Stimulated activated CD4-positive, alpha-beta T cell treated with anti-CD3 and anti-CD28 coated beads, TNF-alpha, amount 100 ng/mL, for 4 hours (primary cell): ENCODE results near the gene SDF2L1.
"Not testable (repeated sequence)": the region's sequence is repeated elsewhere in the genome, so short reads cannot be mapped to it uniquely, and the experiment has no call there.

Source experiments
- DNase-seq, 3 experiments: peaks; one replicate each; pipeline ENCODE4 v3.0.0-alpha.2; 2020; ENCODE audit warnings: low read depth in 3 of 3

SDF2L1 gene

DNA sequence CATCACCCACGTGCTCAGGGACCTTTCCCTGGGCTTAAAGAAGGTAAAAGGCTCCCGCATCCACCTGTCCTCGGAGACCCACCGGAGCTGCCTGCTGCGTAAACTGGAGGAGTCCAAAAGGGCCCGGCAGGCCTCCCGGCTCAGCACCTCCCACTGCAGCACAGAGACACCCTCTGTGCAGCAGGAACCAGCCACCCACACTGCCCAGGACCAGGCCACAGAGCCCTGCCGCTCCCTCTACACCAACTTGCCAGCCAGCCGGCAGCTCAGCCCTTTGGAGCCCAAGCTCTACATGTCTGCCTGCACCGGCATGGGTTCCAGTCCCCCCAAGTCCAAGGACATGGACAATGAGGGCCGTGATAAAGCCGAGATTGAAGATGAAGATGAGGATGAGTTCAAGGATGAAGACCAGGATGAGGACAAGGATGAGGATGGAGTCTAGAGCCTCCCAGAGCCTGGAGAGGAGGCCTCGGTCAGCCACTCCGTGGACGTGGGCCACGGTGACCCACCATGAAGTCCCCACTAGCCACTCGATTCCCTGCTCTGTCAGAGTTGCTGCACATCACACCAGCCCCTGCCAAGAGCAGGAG lies 5.4 kb upstream of the SDF2L1 start:
- no peak for DNase-seq

DNA sequence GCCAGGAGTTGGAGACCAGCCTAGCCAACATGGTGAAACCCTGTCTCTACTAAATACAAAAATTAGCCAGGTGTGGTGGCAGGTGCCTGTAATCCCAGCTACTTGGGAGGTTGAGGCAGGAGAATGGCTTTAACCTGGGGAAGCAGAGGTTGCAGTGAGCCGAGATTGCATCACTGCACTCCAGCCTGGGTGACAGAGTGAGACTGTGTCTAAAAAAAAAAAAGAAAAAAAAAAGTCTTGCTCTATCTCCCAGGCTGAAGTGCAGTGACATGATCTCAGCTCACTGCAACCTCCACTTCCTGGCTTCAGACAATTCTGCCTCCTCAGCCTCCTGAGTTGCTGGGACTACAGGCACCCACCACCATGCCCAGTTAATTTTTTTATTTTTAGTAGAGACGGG lies 4.7 kb upstream of the SDF2L1 start:
- not testable (repeated sequence) for DNase-seq

DNA sequence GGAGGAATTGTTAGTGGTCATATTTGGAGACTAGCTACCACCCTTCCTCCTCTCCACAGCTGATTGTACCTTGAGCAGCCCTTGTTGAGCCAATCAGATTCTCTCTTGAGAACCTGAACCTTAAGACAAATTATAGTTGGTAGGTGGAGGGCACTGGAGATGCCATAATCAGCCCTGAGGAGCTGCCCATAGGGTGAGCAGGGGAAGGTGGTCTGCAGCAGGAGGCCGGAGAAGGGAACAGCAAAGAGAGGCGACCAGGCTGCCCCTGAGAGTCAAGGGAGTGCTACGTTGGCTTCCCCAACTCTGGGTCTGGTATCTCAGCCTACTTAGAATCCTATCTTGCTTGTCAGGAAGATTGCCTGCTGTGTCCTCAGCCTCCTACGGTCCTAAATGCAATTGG lies 2.7 kb upstream of the SDF2L1 start:
- no peak for DNase-seq

DNA sequence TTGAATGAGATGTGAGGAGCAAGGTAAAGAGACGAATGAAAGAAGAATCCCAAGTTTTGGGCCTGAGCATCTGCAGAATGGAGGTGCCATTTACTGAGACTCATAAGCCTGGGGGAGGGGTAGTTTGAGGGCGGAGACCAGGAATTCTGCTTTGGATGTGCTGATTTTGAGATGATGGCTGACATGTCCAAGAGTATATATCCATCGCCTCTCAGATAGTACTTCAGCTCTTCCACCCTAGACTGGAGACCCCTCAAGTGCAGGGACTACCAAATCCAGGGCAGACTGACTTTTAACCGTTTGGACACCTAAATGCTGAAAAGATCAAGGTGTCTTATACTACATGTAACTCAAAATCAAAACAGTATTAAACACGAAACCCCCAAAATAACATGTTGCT lies 1.3 kb upstream of the SDF2L1 start:
- no peak for DNase-seq

DNA sequence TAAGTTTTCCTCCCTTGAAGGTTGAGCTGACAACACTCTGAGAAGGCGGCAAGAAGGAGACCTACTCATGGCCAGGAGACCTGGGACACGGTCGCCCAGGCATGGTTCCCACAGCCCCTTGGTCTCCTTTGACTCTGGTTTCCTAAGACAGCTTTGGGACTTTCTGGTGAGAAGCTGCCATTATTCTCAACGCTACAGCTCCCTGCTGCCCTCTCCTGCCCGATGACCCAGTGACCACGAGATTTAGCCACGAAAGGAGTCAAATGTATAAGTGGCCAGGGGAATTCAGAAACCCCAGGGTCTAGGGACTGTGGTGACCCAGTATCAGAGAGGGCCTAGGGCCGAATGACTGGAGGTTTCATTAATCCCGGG lies 699 bp upstream of the SDF2L1 start:
- no peak for DNase-seq

DNA sequence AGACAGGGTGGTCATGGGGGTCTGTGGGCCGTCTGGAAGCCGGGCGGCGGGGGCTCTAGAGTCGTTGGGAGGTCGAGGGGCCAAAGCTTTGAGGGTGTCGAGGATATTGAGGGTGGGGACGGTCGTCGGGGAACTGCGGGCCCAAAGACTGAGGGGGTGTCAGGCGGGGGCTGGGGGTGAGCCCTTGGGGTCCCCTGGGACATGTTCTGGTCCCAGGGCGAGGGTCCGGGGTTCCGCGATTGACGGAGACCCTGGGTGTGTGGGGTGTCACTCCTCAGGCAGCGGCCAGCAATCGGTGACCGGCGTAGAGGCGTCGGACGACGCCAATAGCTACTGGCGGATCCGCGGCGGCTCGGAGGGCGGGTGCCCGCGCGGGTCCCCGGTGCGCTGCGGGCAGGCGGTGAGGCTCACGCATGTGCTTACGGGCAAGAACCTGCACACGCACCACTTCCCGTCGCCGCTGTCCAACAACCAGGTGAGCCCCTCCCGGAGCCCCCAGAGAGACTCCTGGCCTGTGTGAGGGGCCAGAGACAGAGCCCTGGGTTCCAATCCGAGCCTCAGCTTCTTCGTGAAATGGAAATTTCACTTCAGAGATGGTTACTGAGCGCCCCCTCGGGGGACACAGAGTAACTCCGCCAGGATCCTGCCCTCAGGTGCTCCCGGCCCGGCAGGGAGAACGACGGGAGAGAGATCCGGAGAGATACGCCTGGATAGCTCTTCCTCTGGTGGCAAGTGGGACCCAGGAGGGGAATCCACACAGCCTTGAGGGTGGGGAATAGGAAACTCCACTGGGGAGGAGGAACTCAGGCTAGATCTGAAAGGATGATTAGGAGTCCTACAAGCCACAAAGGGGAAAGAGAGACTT lies 714 bp downstream of the SDF2L1 start:
- DNase-seq, result peak; percentile 38 to 44 (median 39)

DNA sequence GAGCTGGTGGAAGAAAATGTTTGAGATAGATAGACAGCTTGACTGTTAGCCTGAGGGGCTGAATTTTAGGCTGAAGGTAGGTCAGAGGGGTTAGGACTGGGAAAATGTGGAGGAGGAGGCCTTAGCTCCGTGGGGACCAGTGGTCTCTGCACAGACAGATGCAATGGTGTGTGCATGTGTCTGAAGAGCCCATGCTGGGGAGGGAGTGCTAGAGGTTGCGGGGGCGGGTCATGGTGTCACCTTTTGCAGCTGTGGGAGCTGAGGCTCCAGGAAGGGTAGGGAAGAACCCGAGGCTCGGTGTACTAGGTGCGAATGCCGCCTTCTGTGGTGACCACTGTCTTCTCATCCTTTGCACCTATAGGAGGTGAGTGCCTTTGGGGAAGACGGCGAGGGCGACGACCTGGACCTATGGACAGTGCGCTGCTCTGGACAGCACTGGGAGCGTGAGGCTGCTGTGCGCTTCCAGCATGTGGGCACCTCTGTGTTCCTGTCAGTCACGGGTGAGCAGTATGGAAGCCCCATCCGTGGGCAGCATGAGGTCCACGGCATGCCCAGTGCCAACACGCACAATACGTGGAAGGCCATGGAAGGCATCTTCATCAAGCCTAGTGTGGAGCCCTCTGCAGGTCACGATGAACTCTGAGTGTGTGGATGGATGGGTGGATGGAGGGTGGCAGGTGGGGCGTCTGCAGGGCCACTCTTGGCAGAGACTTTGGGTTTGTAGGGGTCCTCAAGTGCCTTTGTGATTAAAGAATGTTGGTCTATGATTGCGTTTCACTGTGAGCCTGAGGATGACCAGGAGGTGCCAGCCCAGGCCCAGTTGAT lies 1.6 kb downstream of the SDF2L1 start:
- DNase-seq, result no peak

DNA sequence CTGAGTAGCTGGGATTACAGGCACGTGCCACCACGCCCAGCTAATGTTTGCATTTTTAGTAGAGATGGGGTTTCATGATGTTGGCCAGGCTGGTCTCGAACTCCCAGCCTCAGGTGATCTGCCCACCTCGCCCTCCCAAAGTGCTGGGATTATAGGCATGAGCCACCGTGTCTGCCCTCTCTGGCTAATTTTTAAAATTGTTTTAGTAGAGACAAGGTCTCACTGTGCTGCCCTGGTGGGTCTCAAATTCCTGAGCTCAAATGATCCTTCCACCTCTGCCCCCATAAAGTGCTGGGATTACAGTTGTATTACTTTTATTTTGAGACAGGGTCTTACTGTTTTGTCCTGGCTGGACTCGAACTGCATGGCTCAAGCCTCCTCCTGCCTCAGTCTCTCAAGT lies 3.4 kb downstream of the SDF2L1 start:
- DNase-seq, result not testable (repeated sequence)

DNA sequence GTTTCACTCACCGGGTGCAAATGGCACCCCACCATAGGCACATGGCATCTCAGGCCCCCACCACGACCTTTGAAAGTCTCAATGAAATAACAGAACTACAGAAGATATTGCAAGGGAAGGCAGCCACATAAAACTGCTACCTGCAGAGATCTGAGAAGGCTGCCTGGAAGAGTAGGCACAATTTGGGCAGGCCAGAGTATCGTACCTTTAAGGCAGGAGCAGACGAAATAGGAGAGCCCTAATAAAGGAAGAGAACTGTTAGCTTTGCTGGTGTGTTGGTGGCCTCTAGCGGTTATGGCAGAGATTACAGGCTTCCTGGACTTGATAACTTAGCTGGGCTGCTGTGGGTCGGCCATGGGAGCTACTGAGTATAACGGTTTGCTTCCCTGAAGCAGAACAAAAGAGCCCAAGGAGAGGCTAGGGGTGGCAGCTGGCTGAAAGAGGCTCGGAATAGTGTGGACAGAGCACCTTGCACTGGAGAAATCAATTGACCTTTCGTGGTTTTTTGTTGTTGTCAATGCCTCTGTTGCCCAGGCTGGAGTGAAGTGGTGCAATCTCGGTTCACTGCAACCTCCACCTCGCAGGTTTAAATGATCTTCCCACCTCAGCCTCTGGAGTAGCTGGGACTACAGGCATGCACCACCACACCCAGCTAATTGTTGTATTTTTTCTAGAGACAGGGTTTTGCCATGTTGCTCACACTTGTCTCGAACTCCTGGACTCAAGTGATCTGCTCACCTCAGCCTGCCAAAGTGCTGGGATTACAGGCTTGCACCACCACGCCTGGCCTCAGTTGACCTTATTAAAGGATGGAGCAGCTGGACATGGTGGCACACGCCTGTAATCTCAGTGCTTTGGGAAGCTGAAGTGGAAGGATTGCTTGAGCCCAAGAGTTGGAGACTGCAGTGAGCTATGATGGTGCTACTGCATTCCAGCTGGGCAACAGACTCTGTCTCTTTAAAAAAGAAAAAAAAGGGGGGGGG lies 4.8 kb downstream of the SDF2L1 start:
- peak in 2 of 3 experiments; percentile 62 to 63 for DNase-seq

DNA sequence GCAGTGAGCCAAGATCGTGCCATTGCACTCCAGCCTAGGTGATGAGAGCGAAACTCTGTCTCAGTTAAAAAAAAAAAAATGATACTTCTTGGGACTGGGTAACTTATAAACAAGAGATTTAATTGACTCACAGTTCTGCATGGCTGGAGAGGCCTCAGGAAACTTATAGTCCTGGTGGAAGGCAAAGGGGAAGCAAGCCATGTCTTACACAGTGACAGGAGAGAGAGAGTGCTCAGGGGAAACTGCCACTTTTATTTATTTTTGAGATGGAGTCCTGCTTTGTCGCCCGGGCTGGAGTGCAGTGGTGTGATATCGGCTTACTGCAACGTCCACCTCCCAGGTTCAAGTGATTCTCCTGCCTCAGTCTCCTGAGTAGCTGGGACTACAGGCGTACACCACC lies 8.2 kb downstream of the SDF2L1 start:
- DNase-seq, result no peak

DNA sequence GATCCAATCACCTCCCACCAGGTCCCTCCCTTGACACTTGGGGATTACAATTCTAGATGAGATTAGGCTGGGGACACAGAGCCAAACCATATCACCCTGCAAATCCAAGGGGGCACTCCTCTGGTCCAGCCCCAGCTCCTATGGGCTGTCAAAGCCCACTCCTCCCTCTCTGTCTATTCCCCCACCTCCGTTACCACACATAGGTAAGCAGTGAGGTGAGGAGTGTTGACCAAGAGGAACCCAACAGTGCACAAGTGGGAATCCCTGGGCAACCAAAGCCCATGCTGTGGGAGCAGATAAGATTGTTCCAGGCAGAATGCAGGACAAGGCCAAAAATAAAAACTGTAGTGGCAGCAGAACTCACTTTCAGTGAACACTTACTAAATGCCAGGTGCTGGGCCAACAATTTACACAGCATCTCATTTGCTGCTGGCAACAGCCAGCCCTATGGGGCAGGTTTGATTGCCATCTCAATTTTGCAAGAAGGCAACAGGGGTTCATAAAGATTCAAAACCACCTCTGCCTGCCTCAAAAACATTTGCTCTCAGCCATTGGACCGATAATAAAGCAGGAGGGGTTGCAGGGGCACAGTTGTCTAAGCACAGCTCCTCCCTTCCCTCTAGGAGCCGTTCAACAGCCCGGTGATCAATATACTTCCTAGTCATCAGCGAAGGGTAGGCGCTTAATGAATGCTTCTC lies 8.9 kb downstream of the SDF2L1 start:
- DNase-seq, result no peak

DNA sequence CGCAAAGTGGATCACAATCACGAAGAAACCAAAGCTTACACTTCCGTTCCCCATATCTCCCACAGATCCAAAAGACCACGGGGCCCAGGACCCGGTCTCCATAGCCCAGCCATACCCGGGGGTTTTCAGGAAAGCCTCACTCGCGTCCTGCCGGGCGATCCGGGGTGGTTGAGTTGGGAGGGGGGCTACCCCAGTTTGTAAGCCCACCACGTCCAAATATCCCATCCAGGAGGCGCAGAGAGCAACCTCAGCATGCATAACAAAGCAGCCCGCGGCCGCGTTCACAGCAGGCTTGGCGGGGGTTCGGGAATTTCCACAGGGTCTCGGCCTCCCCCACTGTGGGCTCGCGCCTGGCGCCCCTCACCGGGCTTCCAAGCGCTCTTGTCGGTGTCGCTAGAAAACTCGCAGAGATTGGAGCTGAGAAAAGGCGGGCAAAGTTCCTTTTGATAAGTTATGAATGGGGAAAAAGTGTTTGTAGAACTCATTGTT lies 9.5 kb downstream of the SDF2L1 start:
- DNase-seq, result no peak

DNA sequence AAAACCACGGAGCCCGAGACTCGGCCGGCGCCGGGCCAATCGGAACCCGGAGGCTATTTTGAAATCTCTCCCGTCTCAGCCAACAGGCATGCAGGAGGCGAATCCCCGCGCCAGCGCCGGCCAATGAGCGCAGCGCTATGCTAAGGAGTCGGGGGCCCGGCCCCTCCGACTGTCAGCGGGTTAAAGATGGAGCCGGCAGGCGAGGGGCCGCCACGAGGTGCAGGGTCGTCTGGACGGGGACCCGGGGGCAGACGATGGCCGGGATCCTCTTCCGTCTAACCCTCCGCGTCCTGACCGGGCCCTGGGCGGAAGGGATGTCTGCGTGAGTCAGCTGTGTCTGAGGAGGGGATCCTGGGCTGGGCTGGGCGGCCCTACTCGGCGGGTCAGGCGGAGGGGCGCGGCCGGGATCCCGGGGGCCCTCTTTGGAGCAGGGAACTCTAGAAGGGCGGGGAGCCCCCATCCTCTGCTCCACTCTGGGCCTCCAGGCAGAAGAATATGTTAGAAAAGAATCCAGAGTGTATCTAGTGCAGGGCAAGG lies 10.0 kb downstream of the SDF2L1 start:
- DNase-seq, result peak; percentile 55 to 71 (median 66)

DNA sequence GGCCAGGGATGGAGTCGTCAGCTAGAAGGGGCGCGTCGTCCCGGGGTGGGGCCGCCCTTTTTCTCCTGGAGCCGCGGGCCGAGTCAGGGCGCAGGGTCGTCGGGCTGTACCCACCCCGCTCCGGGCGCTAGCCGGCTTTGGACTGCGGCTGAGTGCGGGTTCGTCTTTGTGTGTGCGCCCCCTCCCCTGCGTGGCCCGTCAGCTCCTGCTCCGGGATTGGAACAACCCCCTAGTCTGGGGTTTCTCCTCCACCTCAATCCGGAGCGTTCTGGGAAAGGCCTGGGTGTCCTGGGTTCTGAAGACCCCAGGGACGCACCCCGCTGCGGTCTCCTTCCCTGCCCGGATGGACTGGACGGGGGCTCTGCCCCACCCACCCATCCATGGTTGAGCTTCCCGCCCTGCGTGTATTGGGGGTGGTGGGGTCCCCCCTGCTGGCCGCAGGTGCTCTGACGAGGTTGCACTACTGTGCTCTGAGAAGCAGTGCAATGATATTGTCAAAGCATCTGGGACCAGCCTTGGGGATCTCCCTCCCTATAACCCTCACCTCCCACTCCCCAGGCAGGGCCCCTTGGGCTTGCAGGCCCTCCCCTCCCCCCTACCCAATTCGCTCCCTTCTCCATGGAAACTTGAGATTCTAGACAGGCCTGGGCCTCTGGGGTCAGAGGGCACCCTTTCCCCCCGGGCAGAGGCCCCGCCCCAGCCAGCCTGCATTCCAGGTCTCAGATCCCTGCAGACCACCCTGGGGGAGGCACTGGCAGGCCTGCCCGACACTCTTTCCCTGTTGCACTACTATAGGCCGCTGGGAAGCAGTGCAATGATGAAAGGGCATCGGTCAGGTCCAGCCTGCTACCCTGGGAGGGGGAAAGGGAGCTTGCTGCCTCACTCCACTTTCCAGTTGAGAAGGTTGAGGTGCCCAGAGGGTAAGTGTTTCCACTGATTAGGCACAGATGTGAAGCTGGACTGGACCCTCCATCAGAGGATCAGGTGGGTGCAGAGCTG lies 10.7 kb downstream of the SDF2L1 start:
- DNase-seq, result no peak

DNA sequence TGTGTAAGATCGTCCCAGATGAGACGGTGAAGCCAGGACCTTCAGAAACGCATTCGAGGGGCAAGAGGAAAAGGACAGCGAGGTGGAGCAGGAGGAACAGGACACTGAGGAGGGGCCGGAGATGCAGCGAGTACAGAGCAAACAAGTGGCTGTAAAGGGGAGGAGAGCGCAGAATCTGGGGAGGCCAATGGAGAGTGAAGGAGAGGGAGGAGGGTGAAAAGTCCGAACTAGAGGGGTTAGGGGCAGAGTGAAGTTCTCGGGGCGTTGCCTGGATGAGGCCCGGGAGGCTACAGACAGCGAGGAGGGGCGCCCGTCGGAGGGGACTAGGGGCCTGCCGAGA lies 14.9 kb downstream of the SDF2L1 start:
- DNase-seq, result no peak

DNA sequence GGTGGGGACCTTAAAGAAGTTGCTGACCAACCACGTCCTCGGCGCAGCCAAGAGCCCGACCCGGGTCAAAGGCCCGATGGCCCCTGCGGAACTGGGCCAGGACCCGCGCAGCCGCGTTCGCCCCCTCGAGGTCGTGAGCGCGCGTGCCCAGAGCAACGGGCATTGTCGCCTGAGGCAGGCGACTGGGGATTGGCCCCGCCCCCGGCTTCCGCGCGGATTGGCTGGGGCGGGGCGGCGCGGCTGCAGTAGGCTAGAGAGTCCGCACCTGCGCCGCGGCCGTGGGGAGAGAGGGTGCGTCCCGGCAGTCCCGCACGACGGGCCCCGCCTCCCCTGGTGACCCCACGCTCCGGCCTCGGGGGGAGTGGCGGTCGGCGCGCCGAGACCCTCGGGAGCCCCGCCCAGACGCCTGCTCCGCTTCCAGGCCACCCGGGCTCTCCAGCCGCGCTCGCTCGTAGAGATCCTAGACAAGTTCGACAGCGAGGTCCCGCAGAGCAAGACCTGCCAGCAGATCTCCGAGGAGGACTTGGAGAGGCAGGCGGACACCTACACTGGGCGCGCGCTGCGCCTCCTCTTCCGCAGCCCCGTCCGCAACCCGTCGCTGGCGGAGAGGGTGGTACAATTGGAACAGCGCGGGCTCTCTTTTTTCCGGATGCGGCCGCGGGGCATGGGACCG lies 15.4 kb downstream of the SDF2L1 start:
- DNase-seq, result peak; percentile 50 to 65 (median 54)

DNA sequence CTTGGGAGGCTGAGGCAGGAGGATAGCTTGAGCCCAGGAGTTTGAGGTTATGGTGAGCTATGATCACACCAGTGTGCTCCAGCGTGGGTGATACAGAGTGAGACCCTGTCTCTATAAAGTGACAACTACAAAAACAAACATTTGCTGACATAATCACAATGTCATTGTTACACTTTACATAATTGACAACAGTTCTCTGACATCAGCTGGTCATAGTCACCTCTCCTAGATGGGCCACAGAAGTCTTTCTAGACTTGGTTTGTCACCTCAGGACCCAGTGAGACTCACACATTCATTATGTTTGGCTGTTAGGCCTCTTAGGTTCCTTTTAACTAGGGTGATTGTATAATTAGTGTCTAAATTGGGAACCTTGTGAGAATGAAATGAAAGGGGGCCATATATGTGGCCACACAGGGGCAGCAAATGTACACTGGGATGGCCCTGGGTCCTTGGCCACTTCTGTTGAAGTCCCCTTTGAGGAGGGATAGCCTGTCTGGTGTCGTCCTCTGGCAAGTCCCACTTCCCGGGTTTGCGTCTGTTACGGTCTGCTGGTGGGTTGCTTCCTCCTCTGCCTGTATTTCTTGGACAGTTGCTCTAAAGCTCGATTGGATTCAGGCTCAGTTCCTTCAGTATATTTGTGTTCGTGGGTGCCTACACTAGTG lies 17.9 kb downstream of the SDF2L1 start:
- no peak for DNase-seq

DNA sequence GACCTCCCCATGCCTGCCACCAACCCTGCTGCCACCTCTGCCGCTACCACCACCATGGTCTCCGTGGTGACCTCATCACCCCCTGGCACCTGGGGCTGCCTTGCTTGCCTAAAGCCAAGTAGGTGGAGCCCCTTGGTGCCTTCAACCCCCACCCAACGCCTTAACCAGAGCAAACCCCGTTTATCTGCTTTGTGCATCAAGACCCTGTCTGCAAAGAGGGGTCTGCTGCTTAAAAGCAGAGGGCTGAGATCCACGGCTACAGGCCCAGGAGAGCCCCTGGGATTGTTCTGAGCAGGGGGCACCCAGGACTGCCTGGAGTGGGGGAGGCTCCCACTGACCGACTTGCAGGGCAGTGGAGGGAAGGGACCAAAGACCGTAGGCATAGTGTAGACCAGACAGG lies 18.8 kb downstream of the SDF2L1 start:
- DNase-seq, result no peak
